Activated CD4-positive, CD25-positive, alpha-beta regulatory T cell treated with anti-CD3 and anti-CD28 coated beads, Interleukin-2, amount 50 U/mL, for 16 hours (primary cell): ENCODE data around the gene MRTFA.
A peak's percentile ranks its signal among the peaks of the same experiment; 100 is the strongest.
"Not testable (repeated sequence)": the region's sequence is repeated elsewhere in the genome, so short reads cannot be mapped to it uniquely, and the experiment has no call there.

ENCODE experiments used
- DNase-seq: peaks from one replicate; pipeline ENCODE4 v3.0.0-alpha.2; 2020; ENCODE audit warnings: low read depth, low spot score

MRTFA gene

DNA sequence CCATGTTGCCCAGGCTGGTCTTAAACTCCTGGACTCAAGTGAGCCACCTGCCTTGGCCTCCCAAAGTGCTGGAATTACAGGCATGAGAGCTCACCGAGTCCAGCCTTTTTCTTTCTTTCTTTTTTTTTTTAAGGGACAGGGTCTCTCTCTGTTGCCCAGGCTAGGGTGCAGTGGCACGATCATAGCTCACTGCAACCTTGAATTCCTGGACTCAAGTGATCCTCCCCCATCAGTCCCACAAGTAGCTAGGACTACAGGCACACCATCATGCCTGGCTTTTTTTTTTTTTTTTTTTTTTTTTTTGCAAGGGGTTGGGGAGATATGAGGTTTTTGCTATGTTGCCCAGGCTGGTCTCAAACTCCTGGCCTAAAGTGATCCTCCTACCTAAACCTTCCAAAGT is 78.5 kb downstream of the MRTFA start:
- DNase-seq, result no peak

- DNase-seq, result no peak
Observed at GRCh38 chr22:40556641-40557040, 79.9 kb downstream of the MRTFA start.

DNA sequence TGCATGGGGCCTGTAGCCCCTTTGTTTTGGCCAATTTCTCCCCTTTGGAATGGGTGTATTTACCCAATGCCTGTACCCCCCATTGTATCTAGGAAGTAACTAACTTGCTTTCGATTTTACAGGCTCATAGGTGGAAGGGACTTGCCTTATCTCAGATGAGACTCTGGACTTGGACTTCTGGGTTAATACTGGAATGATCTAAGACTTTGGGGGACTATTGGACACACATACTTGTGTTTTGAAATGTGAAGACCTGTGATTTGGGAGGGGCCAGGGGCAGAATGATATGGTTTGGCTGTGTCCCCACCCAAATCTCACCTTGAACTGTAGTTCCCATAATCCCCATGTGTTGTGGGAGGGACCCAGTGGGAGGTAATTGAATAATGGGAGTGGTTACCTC is 82.5 kb downstream of the MRTFA start:
- not testable (repeated sequence) for DNase-seq

DNA sequence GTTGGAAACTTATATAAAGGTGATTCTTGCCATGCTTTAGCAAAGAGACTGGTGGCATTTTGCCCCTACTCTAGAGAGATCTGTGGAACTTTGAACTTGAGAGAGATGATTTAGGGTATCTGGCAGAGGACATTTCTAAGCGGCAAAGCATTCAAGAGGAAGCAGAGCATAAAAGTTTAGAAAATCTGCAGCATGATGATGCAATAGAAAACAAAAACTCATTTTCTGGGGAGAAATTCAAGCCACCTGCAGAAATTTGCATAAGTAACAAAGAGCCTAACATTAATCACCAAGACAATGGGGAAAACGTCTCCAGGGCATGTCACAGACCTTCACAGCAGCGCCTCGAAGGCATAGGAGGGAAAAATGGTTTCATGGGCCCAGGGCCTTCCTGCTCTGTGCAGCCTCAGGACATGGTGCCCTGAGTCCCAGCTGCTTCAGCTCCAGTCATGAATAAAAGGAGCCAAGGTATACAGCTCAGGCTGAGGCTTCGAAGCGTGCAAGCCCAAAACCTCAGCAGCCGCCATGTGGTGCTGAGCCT is 83.4 kb downstream of the MRTFA start:
- no peak for DNase-seq

- DNase-seq, result no peak
Observed at GRCh38 chr22:40552070-40552469, 84.4 kb downstream of the MRTFA start.

DNA sequence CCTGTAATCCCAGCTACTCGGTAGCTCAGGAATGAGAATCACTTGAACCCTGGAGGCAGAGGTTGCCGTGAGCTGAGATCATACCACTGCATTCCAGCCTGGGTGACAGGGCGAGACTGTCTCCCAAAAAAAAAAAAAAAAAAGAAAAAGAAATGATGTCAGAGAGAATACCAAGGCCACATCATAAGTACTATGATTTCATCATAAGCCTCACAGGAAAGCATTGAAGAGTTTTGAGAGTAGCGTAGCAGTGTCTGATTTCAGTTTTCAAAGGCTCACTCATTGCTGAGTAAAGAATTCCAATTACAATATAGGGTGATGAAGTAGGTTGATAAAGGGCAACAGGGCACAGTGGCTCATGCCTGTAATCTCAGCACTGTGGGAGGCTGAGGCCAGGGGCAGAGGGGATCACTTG is 88.8 kb downstream of the MRTFA start:
- no peak for DNase-seq

DNA sequence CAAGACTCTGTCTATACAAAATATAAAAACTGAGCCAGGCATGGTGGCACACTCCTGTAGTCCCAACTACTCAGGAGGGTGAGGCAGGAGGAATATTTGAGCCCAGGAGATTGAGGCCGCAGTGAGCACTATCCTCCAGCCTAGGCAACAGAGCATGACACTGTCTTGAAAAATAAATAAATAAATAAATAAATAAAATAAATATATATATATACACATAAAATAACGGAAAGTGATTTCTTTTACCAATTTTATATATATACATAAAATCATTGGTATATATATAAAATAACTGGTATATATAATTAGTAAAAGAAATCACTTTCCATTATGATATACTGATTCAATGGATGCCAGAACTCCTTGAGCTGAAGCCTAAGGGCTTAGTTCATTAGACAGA is 91.8 kb downstream of the MRTFA start:
- DNase-seq, result no peak

DNA sequence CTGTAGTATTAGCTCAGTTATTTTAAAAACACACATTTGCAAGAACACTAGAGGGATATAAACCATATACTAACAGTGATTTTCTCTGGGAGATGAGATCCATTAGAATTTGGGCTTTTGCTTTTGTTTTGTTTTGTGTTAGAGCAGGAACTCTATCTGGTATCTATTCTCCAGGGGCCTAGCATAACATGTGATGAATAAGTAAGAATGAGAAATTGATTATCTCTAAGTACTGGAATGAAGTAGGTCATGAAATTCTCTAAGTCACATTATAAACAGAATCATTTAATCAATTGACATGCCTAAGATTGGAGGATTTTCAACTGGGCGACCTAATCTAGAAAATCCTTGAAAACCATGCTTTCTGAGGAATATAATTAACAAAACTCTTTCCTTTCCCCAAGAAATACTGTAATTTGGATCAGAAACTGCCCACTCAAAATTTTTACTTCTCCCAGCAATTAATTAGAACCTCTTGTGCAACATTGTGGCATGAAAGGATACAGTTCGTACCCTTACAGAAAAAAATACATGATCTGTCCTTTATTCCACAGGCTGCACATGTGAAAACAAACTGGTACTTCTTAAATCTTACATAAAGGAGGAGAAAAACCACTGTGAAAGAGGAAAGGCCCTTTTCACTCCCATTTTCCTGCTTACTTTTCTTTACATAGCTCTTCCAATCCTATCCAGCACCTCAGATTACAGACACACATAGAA is 93.5 kb downstream of the MRTFA start:
- no peak for DNase-seq

GRCh38 chr22:40541300-40541699 is 95.2 kb downstream of the MRTFA start:
- DNase-seq, result no peak

- DNase-seq, result no peak
Observed at GRCh38 chr22:40540265-40540664, 96.3 kb downstream of the MRTFA start.

DNA sequence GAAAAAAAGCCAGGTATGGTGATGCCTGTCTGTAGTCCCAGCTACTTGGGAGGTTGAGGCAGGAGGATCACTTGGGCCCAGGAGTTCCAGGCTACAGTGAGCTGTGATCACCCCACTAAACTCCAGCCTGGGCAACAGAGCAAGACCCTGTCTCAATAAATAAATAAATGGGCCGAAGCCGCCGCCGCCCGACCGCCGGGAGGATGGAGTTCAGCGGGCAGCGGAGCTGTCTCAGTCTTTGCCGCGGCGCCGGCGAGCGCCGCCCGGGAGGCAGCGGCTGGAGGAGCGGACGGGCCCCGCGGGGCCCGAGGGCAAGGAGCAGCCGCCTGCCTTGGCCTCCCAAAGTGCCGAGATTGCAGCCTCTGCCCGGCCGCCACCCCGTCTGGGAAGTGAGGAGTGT is 100.4 kb downstream of the MRTFA start:
- DNase-seq, result not testable (repeated sequence)

DNA sequence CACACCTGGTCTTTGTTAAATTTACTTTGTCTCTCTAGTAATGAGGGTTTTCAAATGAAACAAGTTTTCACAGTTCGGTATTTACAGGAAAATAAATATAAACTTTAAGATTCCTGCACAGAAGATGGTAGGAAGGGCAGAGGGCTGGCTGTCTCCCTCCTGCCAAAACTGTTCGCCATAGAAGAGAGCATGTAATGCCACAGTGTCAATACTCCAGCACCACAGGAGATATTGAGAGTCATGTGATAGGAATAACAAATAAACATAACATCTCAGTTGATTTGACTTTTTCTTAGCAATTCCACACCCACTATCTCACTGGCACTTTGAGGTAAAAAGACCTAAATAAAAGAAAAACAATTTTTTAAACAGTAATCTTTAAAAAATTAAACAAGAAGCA is 100.9 kb downstream of the MRTFA start:
- no peak for DNase-seq

DNA sequence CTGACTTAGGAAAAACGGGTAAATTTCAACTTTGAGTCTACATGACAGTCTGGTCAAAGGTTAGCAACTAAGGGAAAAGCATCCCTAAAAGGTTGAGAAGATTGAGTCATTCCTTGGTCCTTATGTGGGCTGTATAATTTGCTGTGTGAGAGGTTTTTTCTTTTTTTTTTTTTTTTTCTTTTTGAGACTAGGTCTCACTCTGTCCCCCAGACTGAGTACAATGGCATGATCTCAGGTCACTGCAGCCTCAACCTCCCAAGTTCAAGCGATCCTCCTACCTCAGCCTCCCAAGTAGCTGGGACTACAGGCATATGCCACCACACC is 101.4 kb downstream of the MRTFA start:
- no peak for DNase-seq

DNA sequence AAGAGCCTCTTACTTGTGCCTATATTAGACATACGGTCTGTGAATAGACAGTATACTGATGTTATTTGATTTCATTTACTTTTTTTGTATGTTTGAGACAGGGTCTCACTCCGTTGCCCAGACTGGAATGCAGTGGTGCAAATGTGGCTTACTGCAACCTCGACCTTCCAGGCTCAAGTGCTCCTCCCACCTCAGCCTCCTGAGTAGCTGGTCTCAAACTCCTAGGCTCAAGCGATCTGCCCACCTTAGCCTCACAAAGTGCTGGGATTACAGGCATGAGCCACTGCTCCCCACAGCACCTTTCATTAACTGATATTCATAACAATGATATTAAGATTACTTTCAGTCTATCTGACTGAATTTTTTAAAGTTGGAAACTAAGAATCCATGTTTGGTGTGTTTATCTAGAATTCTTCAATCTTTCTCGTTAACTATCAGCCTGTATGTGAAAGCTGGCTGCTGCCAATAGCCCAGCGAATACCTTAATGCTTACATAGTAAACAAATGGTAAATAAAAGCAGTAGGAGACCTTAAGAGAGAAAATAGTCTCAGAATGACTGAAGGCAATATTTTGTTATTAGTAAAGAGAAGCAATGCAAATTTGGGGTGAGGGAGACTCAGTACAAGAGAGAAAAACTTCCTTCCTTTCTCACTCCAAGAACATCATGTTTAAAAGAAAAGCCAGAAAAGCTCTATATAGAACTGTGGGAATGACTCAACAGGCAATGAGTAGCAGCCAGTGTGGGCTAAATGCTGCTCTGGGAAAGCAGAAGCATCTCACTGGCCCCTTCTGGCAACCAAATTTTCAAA is 101.9 kb downstream of the MRTFA start:
- DNase-seq, result no peak

- peak; percentile 31 for DNase-seq
Observed at GRCh38 chr22:40533712-40534378, 102.7 kb downstream of the MRTFA start.

GRCh38 chr22:40531951-40532900 is 104.3 kb downstream of the MRTFA start:
- no peak for DNase-seq

DNA sequence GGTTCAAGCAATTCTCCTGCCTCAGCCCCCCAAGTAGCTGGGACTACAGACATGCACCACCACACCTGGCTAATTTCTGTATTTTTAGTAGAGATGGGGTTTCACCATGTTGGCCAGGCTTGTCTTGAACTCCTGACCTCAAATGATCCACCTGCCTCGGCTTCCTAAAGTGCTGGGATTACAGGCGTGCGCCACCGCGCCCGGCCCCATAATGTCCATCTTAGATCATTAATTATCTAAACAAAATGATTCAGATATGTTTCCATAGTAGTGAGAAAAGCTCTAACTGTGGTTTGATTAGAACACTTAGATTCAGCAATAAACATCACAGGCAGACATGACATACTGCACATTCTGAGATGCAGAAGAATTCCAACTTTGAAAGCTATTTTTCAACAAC is 106.1 kb downstream of the MRTFA start:
- DNase-seq, result not testable (repeated sequence)

GRCh38 chr22:40529821-40530220 is 106.7 kb downstream of the MRTFA start:
- DNase-seq, result no peak

- no peak for DNase-seq
Observed at GRCh38 chr22:40526960-40527359, 109.6 kb downstream of the MRTFA start.

DNA sequence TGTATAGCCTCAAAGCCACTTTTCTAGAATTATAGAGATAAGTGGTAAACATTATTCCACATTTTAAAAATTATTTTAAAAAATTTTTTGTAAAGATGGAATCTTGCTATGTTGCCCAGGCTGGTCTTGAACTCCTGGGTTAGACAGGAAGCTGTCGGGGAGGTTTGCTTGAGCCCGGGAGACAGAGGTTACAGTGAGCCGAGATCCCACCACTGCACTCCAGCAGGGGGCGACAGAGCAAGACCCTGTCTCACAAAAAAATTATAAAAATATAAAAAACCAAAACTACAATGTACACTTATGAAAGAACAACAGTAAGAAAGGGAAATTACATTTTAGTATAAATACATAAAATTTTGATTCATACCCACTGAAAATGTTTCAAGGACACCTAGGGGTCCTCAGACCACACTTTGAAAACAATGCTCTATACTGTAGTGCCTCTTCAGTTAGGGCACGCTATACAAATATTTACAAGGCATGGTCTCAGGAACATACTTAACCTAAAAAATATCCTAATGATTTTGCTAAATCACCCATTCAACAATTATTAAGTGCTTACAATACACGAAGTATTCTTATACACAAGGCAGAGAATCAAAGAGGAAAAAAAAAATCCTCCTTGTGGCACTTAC is 111.2 kb downstream of the MRTFA start:
- peak; percentile 33 for DNase-seq
